Uterus (tissue), 2 donors: ENCODE data around the gene IGF2BP2.

ENCODE experiments used
- POLR2A ChIP-seq, 2 donors: fragments of 450-650 bp; IDR thresholded peaks; one replicate each; pipeline ENCODE4 v1.6.1; 2016; ENCODE audit warnings: antibody characterized with exemption in 2 of 2, mild to moderate bottlenecking in 1 of 2, moderate library complexity in 1 of 2
- TF ChIP-seq, protein P1 (sequence below), 4 experiments: fragments of 200-600 bp in 2 of 4; fragments of 450-650 bp in 2 of 4; sonication (generic) in 2 of 4; IDR thresholded peaks; one replicate each; pipeline ENCODE4 v1.5.1; 2016 to 2019; ENCODE audit warnings: antibody characterized with exemption in 4 of 4, mild to moderate bottlenecking in 2 of 4, moderate library complexity in 1 of 4

DNA sequence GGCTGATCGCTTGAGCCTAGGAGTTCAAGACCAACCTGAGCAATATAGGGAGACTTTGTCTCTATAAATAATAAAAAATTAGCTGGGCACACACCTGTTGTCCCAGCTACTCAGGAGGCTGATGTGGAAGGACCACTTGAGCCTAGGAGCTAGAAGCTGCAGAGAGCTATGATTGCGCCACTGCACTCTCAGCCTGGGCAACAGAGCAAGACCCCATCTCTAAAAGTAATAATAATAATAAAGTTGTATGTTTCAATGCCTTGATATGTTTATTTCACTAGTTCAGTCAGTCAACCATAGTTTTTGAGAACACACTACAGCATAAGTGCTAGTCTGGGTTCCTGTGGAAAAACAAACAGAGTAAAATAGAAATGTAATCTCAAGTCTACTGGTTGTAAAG, 36.5 kb downstream of the IGF2BP2 start:
- TF ChIP-seq, protein P1, sequence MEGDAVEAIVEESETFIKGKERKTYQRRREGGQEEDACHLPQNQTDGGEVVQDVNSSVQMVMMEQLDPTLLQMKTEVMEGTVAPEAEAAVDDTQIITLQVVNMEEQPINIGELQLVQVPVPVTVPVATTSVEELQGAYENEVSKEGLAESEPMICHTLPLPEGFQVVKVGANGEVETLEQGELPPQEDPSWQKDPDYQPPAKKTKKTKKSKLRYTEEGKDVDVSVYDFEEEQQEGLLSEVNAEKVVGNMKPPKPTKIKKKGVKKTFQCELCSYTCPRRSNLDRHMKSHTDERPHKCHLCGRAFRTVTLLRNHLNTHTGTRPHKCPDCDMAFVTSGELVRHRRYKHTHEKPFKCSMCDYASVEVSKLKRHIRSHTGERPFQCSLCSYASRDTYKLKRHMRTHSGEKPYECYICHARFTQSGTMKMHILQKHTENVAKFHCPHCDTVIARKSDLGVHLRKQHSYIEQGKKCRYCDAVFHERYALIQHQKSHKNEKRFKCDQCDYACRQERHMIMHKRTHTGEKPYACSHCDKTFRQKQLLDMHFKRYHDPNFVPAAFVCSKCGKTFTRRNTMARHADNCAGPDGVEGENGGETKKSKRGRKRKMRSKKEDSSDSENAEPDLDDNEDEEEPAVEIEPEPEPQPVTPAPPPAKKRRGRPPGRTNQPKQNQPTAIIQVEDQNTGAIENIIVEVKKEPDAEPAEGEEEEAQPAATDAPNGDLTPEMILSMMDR (IDR thresholded peaks at IDR 0.05), result no peak
- no peak for TF ChIP-seq POLR2A (IDR thresholded peaks at IDR 0.05)
